Neural cell (in vitro differentiated cells): Measurements from ENCODE around the gene TLL2. TPM values are rescaled to one million over a fixed set of nuclear protein-coding genes. Genes with fewer than 3 reads are reported as not detected.

Experiments
- H2AFZ ChIP-seq: fragments of 200-600, 300-800 bp; sonication (generic), shearing (Covaris generic); 2 replicates; pipeline ENCODE4 v1.6.0; 2014; ENCODE audit warnings: low read depth, mild to moderate bottlenecking, antibody characterized with exemption, low read length, moderate library complexity
- H3F3A ChIP-seq: fragments of 200-600 bp; shearing (Covaris generic); 2 replicates; pipeline ENCODE4 v1.6.1; 2016; ENCODE audit warnings: mild to moderate bottlenecking, moderate library complexity, mixed read lengths, antibody characterized with exemption, low read length; ENCODE audit not compliant: insufficient read depth, poor library complexity, severe bottlenecking
- H3K27ac ChIP-seq: fragments of 200-600, 300-800 bp; sonication (generic), shearing (Covaris generic); 2 replicates; pipeline ENCODE4 v1.5.1; 2014; ENCODE audit warnings: mild to moderate bottlenecking, low read length, moderate library complexity
- H3K27me3 ChIP-seq: fragments of 300-800, 200-600 bp; sonication (generic), shearing (Covaris generic); 2 replicates; pipeline ENCODE4 v1.6.0; 2014; ENCODE audit warnings: mild to moderate bottlenecking, low read depth, low read length, moderate library complexity; ENCODE audit not compliant: insufficient read depth
- H3K36me3 ChIP-seq: fragments of 300-800, 200-600 bp; sonication (generic), shearing (Covaris generic); 2 replicates; pipeline ENCODE4 v1.5.1; 2014; ENCODE audit warnings: mild to moderate bottlenecking, antibody characterized with exemption, low read length, moderate library complexity; ENCODE audit not compliant: insufficient read depth
- H3K4me2 ChIP-seq: fragments of 300-800, 200-600 bp; sonication (generic), shearing (Covaris generic); 2 replicates; pipeline ENCODE4 v1.6.0; 2014; ENCODE audit warnings: mild to moderate bottlenecking, low read length
- H3K4me3 ChIP-seq: fragments of 300-800, 200-600 bp; sonication (generic), shearing (Covaris generic); 2 replicates; pipeline ENCODE4 v1.5.1; 2014; ENCODE audit warnings: mild to moderate bottlenecking, low read length, moderate library complexity
- H3K79me2 ChIP-seq: fragments of 200-600 bp; shearing (Covaris generic); replicated peaks from 2 replicates; pipeline ENCODE4 v1.6.0; 2014; ENCODE audit warnings: mild to moderate bottlenecking, low read length, moderate library complexity; ENCODE audit not compliant: insufficient read depth
- H3K9ac ChIP-seq: fragments of 300-800, 200-600 bp; sonication (generic), shearing (Covaris generic); 2 replicates; pipeline ENCODE4 v1.6.1; 2016; ENCODE audit warnings: mild to moderate bottlenecking, low read length, mixed read lengths
- H3K9me2 ChIP-seq: fragments of 200-600 bp; shearing (Covaris generic); 2 replicates; pipeline ENCODE4 v1.6.1; 2016; ENCODE audit warnings: mild to moderate bottlenecking, low read length, mixed read lengths; ENCODE audit not compliant: insufficient read depth
- H3K9me3 ChIP-seq: fragments of 200-600, 300-800 bp; sonication (generic), shearing (Covaris generic); 2 replicates; pipeline ENCODE4 v1.6.1; 2016; ENCODE audit warnings: mild to moderate bottlenecking, mixed run types, low read length, moderate library complexity, mixed read lengths
- H4K20me1 ChIP-seq: fragments of 200-600 bp; shearing (Covaris generic); 2 replicates; pipeline ENCODE4 v1.6.1; 2016; ENCODE audit warnings: mild to moderate bottlenecking, mixed run types; ENCODE audit not compliant: insufficient read depth
- CTCF ChIP-seq: fragments of 450-650 bp; IDR thresholded peaks from 2 replicates; pipeline ENCODE4 v1.5.1; 2014; ENCODE audit warnings: antibody characterized with exemption, mild to moderate bottlenecking, moderate library complexity; ENCODE audit not compliant: poor library complexity, severe bottlenecking
- EP300 ChIP-seq: fragments of 450-650 bp; conservative IDR thresholded peaks from 2 replicates; pipeline ENCODE4 v1.6.1; 2014; ENCODE audit warnings: antibody characterized with exemption, mild to moderate bottlenecking, moderate library complexity; ENCODE audit not compliant: poor library complexity, severe bottlenecking
- EZH2 ChIP-seq: fragments of 200-600, 300-800 bp; shearing (Covaris generic), sonication (generic); IDR thresholded peaks from 2 replicates; pipeline ENCODE4 v1.6.1; 2014; ENCODE audit warnings: antibody characterized with exemption, low read length, borderline replicate concordance, mild to moderate bottlenecking; ENCODE audit not compliant: insufficient read depth, poor library complexity, severe bottlenecking
- MXI1 ChIP-seq: fragments of 450-650 bp; conservative IDR thresholded peaks from 2 replicates; pipeline ENCODE4 v1.6.1; 2014; ENCODE audit warnings: antibody characterized with exemption, mild to moderate bottlenecking; ENCODE audit not compliant: poor library complexity, severe bottlenecking
- POLR2AphosphoS5 ChIP-seq: IDR thresholded peaks from 2 replicates; pipeline ENCODE4 v1.6.1; 2012
- RAD21 ChIP-seq: fragments of 450-650 bp; conservative IDR thresholded peaks from 2 replicates; pipeline ENCODE4 v1.6.1; 2014; ENCODE audit warnings: antibody characterized with exemption, mild to moderate bottlenecking, moderate library complexity
- SMC3 ChIP-seq: fragments of 450-650 bp; conservative IDR thresholded peaks from 2 replicates; pipeline ENCODE4 v1.6.1; 2014; ENCODE audit warnings: antibody characterized with exemption, mild to moderate bottlenecking, moderate library complexity; ENCODE audit not compliant: poor library complexity
- TAF1 ChIP-seq: IDR thresholded peaks from 2 replicates; pipeline ENCODE4 v1.6.1; 2012; ENCODE audit warnings: low read depth
- polyA plus RNA-seq: library from polyadenylated mRNA; depleted of rRNA; stranded (reverse); fragments of >200 nt; gene quantifications from 2 replicates; pipeline ENCODE4 v1.2.3, GENCODE V29; 2014
- TF ChIP-seq, protein P1 (sequence below): IDR thresholded peaks from 2 replicates; pipeline ENCODE4 v1.6.1; 2012; ENCODE audit warnings: borderline replicate concordance

The TLL2 gene
- polyA plus RNA-seq, 1 donor from 2014 or later = 0.11 TPM

- Histone ChIP-seq H4K20me1 (no peaks in the 10 kb centered on the region), H3K27me3 (no peaks in the 10 kb centered on the region), H3K36me3 (no peaks in the 10 kb centered on the region), H3K79me2 (no peaks in the 10 kb centered on the region), H3K27ac (no peak overlapping the region), H3K9ac (no peak overlapping the region), H3F3A (no peaks in the 10 kb centered on the region), H3K9me2 (no peaks in the 10 kb centered on the region), H2AFZ (no peak overlapping the region), H3K4me2 (no peak overlapping the region), H3K4me3 (no peak overlapping the region), H3K9me3 (no peaks in the 10 kb centered on the region)
- no peak for TF ChIP-seq TAF1
- TF ChIP-seq SMC3 = no peak
- TF ChIP-seq, protein P1, sequence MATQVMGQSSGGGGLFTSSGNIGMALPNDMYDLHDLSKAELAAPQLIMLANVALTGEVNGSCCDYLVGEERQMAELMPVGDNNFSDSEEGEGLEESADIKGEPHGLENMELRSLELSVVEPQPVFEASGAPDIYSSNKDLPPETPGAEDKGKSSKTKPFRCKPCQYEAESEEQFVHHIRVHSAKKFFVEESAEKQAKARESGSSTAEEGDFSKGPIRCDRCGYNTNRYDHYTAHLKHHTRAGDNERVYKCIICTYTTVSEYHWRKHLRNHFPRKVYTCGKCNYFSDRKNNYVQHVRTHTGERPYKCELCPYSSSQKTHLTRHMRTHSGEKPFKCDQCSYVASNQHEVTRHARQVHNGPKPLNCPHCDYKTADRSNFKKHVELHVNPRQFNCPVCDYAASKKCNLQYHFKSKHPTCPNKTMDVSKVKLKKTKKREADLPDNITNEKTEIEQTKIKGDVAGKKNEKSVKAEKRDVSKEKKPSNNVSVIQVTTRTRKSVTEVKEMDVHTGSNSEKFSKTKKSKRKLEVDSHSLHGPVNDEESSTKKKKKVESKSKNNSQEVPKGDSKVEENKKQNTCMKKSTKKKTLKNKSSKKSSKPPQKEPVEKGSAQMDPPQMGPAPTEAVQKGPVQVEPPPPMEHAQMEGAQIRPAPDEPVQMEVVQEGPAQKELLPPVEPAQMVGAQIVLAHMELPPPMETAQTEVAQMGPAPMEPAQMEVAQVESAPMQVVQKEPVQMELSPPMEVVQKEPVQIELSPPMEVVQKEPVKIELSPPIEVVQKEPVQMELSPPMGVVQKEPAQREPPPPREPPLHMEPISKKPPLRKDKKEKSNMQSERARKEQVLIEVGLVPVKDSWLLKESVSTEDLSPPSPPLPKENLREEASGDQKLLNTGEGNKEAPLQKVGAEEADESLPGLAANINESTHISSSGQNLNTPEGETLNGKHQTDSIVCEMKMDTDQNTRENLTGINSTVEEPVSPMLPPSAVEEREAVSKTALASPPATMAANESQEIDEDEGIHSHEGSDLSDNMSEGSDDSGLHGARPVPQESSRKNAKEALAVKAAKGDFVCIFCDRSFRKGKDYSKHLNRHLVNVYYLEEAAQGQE = no peak
Measured at GRCh38 chr10:96352582-96352981, 161.1 kb downstream of the TLL2 start.

GRCh38 chr10:96352027-96352426, 161.7 kb downstream of the TLL2 start:
- no peaks in the 10 kb centered on the region for H3K36me3 ChIP-seq
- H3K4me3 ChIP-seq = no peak overlapping the region
- no peak overlapping the region for H3K9ac ChIP-seq
- H2AFZ ChIP-seq = no peak overlapping the region
- no peaks in the 10 kb centered on the region for H4K20me1 ChIP-seq
- no peaks in the 10 kb centered on the region for H3K27me3 ChIP-seq
- H3K79me2 ChIP-seq = no peaks in the 10 kb centered on the region
- H3K27ac ChIP-seq = no peak overlapping the region
- H3F3A ChIP-seq = no peaks in the 10 kb centered on the region
- H3K9me2 ChIP-seq = no peaks in the 10 kb centered on the region
- no peak for TF ChIP-seq CTCF
- TF ChIP-seq, protein P1 = no peak
- TF ChIP-seq POLR2AphosphoS5 = no peak
- TF ChIP-seq SMC3 = no peak
- no peak for TF ChIP-seq EZH2
- TF ChIP-seq EP300 = no peak
- no peak for TF ChIP-seq TAF1
- TF ChIP-seq RAD21 = no peak
- no peak for TF ChIP-seq MXI1
- no peaks in the 10 kb centered on the region for H3K9me3 ChIP-seq
- H3K4me2 ChIP-seq = no peak overlapping the region
